HG03196 (cell line): ENCODE data around the gene MEGF9.
"Not testable (repeated sequence)": the region's sequence is repeated elsewhere in the genome, so short reads cannot be mapped to it uniquely, and the experiment has no call there.

Experiments used
- ATAC-seq: cut with Tn5 transposase; IDR thresholded peaks from one replicate; pipeline ENCODE4 v1.9.1; 2021; ENCODE audit not compliant: unreplicated experiment

The MEGF9 gene

GRCh38 chr9:120579139-120580050 lies 134.9 kb downstream of the MEGF9 start:
- peak; percentile 24 for ATAC-seq

GRCh38 chr9:120574473-120574872 lies 139.8 kb downstream of the MEGF9 start:
- ATAC-seq: no peak

DNA sequence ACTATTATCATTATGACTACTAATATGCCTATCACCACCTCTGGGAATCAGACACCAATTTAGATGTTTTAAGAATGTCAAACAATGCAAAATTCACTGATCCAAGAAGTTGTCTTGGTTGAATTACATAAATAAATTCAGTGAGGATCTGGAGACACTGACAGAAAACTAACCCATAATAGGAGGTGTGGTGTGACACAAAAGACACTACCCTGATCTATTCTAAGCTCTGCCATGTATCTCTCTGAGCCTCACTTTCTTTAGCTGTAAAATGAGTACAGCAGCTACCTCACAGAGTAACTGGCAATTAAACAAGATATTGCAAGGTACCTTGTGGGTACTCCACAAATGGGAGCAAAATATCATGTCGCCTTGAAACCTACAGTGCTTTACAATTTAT lies 141.8 kb downstream of the MEGF9 start:
- ATAC-seq: no peak

DNA sequence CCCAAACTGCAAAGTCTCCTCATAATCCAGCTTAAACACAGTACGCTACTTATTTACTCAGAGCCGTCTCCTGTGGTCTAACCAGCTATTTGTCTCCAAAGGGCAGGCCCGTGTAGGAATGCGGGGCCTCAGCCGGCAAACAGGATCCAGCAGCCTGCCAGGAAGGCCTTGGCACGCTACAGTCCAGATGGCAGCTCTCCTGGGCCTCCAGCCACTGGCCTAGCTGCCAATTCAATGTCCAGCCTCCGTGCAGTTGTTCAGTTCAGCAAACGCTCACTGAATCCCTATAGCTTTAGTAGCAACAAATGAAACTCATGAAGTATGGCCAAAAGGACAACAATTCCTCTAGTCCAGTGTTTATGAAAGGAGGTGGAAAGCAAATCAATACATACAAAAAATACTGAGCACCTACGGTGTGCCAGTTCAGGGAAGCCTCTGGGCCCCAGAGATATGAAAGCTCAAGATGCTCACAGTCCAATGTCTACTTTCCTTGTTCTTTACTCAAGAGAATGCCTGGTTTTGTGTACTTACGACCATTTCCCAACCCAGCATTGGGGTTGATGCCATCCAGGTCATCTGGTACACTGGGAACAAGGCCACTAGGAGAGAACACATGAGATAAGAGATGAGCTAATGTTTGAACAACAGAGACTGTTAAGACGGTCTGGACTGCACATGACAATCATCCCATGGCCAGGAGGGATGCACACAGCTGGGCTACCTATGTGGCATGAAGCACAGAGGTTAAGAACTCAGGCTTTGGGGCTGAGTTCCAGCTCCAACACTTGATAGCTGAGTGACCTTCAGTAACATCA lies 142.6 kb downstream of the MEGF9 start:
- ATAC-seq: no peak

GRCh38 chr9:120570296-120570695 lies 144.0 kb downstream of the MEGF9 start:
- ATAC-seq: no peak

DNA sequence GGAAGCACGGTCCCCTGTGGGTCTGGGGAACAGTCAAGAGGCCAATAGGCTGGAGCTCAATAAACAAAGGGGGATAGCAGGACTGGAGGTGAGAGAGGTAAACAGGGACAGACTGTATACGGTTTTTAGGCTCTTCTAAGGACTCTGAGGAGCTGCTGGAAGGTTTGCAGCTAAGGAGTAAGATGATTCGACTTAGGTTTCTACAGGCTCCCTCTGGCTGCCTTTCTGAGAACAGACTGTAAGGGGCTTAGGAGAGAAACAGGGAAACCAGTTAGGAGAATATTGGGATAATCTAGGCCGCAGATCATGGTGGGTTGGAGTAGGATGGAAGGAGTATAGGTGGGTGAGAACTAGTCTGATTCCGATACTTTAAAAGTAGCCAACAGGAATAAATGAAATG lies 144.7 kb downstream of the MEGF9 start:
- no peak for ATAC-seq

DNA sequence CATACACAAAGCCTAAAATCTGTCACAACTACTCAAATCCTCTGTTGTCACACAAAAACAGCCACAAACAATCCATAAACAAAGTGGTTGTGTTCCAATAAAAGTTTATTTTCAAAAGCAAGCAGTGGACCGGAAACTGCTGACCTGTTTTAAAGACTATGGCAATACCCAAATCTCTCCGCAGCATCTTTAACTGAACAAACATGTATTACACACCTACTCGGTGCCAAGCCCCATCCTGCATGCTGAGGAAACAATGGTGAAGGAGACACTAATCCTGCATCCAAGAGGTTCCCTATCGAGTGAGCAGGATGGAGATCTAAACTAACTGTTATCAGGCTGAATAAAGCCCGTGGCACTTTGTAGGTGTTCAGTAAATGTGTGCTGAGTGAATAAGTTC lies 145.5 kb downstream of the MEGF9 start:
- no peak for ATAC-seq

DNA sequence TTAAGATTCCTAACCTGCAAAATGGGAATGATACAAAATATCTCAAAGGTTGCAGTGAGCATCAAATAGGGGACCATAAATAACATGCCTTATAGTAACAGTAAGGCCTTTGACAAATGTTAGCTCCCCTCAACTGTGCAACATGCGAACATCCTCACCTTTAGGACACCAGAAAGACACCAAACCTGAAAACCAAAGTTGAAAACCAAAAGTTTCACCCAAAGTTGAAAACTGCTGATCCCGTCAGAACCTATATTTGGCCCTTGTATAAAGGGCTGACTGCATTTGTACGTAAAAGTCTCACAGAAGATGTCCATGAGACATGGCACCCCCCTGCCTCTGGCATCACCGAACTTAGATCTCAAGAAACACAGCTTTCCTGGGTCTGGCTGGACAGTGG lies 146.4 kb downstream of the MEGF9 start:
- no peak for ATAC-seq

DNA sequence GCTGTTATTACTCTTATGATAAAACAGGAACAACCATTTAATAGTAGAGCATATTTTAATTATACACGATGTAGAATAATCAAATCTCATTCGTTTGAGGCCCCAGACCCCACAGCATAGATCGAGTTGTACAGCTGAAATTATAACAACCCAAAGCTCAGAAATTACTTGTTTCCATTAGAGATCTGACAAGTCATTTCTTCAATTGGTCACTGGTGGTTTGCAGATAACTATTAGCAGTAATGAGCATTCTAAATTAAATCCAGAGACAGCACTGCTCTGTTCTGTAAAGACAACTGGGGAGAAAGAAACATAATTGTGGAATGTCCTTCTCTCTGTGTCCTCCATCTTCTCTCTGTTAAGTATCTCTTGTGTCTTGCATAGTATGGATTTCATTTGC lies 147.2 kb downstream of the MEGF9 start:
- no peak for ATAC-seq

DNA sequence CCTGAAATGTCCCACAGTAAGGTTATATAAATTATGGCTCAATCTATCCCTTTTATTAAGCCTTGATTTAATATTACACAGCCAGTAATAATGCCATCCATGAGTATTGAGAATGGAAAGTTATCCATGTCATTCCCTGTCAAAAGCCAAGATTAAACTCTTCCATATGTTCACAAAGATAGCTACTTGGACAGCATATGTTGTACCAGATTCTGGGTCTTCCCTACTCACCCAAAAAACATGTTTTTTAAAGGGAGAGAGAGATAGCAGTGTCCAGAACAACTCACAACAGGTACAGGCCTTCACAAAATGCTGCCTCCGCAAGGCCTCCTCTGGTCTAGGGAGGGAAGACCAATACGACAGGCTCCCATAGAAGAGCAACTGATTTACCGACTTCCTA lies 149.7 kb downstream of the MEGF9 start:
- ATAC-seq: no peak

DNA sequence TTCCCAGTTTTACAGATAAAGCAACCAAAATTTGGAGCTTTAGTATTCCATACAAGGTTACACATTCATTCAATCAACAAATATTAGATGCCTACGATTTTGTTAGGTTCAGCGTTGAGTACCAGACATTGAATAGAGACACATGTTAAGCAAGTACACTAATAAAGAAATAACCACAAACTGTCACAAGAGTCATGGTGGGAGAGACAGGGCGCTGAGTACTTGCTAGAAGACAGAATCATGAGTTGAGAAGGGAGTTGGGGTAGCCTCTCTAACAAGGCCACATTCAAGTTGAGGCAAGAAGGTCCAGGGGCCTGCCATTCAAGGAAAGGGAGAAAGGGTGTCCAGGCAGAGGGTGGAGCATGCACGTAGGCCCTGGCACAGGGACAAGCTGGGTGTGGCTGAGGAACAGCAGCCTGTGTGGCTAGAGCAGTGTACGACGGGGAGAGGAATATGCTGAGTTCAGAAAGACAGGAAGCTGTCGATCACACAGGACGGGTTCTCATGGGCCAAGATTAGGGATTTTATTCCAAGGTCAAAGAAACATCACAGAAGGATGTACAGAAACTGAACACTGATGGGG lies 151.3 kb downstream of the MEGF9 start:
- no peak for ATAC-seq

- no peak for ATAC-seq
Measured at GRCh38 chr9:120561709-120562108, 152.6 kb downstream of the MEGF9 start.

DNA sequence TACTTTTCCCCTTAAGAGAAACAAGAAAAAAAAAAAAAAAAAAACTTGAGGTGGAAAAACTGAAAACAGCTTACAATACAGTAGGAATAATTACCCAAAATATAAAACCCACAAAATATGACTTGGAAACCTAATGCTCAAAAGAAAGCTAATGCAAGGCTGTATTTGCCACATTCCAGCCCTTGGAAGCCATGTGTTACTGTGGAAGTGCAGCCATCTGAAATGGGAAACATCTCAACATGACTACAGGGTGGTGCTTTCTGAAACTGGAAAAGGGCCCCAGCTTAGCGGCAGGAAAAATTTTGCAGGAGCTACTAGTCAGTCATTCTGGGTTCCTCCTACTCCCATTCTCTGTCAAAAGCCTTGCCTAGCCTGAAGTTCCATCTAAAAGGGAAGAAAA lies 154.7 kb downstream of the MEGF9 start:
- ATAC-seq: no peak

GRCh38 chr9:120558454-120558853 lies 155.8 kb downstream of the MEGF9 start:
- ATAC-seq: no peak

DNA sequence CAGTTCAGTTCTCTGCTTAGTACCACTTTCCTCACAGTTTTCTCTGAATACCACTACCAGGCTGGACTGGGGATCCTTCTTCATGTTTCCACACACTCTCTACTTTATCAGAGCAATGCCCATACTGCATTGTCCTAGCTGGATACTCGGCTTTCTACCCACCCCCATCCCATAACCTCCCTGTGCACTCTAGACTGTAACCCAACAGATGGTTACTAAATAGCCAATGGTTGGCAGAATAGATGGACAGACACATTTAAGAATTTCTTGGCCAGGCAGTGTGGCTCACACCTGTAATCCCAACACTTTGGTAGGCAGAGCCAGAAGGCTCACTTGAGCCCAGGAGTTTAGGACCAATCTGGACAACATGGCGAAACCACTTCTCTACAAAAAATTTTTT lies 157.1 kb downstream of the MEGF9 start:
- no peak for ATAC-seq

DNA sequence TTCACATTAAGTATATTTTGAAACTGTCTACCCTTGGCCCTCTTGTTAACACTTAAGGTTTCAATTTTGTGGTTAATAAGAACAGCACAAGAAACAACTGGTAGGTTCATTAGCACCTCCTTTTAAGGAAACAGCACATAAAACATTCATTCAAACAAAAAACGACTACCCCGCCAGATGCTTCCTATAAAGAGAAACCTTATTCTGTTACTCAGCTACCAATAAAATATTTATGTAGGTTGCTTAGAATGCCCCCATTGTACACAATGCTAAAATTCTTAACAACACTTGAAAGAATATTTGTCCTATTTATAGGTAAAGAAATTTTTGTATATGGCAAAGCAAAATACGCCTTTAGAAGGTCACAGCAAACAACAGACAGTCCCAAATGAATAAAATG lies 157.5 kb downstream of the MEGF9 start:
- ATAC-seq: no peak

- no peak for ATAC-seq
Measured at GRCh38 chr9:120555839-120556238, 158.4 kb downstream of the MEGF9 start.

DNA sequence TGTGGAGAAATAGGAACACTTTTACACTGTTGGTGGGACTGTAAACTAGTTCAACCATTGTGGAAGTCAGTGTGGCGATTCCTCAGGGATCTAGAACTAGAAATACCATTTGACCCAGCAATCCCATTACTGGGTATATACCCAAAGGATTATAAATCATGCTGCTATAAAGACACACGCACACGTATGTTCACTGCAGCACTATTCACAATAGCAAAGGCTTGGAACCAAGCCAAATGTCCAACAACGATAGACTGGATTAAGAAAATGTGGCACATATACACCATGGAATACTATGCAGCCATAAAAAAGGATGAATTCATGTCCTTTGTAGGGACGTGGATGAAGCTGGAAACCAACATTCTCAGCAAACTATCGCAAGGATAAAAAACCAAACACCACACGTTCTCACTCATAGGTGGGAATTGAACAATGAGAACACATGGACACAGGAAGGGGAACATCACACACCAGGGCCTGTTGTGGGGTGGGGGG lies 162.0 kb downstream of the MEGF9 start:
- not testable (repeated sequence) for ATAC-seq
